Measurements from ENCODE around the gene PHF2.

DNA sequence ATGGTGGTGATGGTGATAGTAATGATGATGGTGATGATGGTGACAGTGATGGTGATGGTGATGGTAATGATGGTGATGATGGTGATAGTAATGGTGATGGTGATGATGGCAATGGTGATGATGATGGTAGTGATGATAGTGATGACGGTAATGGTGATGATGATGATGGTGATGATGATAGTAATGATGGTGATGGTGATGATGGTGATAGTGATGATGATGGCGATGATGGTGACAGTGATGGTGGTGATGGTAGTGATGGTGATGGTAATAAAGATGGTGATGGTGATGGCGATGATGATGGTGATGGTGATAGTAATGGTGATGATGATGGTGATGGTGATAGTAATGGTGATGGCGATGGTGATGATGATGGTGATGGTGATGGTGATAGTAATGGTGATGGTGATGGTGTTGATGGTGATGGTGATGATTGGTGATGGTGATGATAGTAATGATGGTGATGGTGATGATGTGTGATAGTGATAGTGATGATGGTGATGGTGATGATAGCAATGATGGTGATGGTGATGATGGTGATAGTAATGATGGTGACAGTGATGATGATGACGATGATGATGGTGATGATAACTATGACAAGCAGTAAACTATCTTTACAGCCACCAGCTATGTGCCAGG is 38.6 kb downstream of the PHF2 start:
- TF ChIP-seq EZH2 (IDR thresholded peaks at IDR 0.05; ENCODE audit: insufficient read depth, poor library complexity, severe bottlenecking): no peak
- no peak for TF ChIP-seq EZH2phosphoT487 (IDR thresholded peaks at IDR 0.05; ENCODE audit: insufficient read depth, low read depth)
